Hepatocyte (in vitro differentiated cells): ENCODE measurements around the gene DENND6B. TPM values are rescaled to one million over a fixed set of nuclear protein-coding genes. Genes with fewer than 3 reads are reported as not detected.
A peak's percentile ranks its signal among the peaks of the same experiment; 100 is the strongest.

Experiments
- DNase-seq: peaks from one replicate; pipeline ENCODE4 v3.0.0-alpha.2; 2016; ENCODE audit warnings: low spot score
- H2AFZ ChIP-seq: fragments of 200-600 bp; sonication (generic); 2 replicates; pipeline ENCODE4 v1.6.0; 2016; ENCODE audit warnings: antibody characterized with exemption, mild to moderate bottlenecking
- H3K27ac ChIP-seq: fragments of 200-600 bp; sonication (generic); 2 replicates; pipeline ENCODE4 v1.5.1; 2016; ENCODE audit warnings: mild to moderate bottlenecking
- H3K27me3 ChIP-seq: fragments of 200-600 bp; sonication (generic); 2 replicates; pipeline ENCODE4 v1.6.1; 2016
- H3K36me3 ChIP-seq: fragments of 200-600 bp; sonication (generic); replicated peaks from 2 replicates; pipeline ENCODE4 v1.5.1; 2016; ENCODE audit warnings: low read depth; ENCODE audit not compliant: insufficient read depth
- H3K4me1 ChIP-seq: fragments of 200-600 bp; sonication (generic); 2 replicates; pipeline ENCODE4 v1.5.1; 2016; ENCODE audit warnings: mild to moderate bottlenecking, moderate library complexity; ENCODE audit not compliant: insufficient read depth
- H3K4me2 ChIP-seq: fragments of 200-600 bp; sonication (generic); 2 replicates; pipeline ENCODE4 v1.6.0; 2016
- H3K4me3 ChIP-seq: fragments of 200-600 bp; sonication (generic); 2 replicates; pipeline ENCODE4 v1.5.1; 2016; ENCODE audit warnings: mild to moderate bottlenecking
- H3K79me2 ChIP-seq: fragments of 200-600 bp; sonication (generic); 2 replicates; pipeline ENCODE4 v1.6.0; 2017; ENCODE audit warnings: mild to moderate bottlenecking
- H3K9me2 ChIP-seq: fragments of 200-600 bp; sonication (generic); replicated peaks from 2 replicates; pipeline ENCODE4 v1.6.0; 2017; ENCODE audit warnings: mild to moderate bottlenecking; ENCODE audit not compliant: insufficient read depth
- H3K9me3 ChIP-seq: fragments of 200-600 bp; sonication (generic); 2 replicates; pipeline ENCODE4 v1.5.1; 2016; ENCODE audit warnings: low read depth, mild to moderate bottlenecking
- H4K20me1 ChIP-seq: fragments of 200-600 bp; sonication (generic); 2 replicates; pipeline ENCODE4 v1.6.0; 2016; ENCODE audit warnings: mild to moderate bottlenecking; ENCODE audit not compliant: insufficient read depth, poor library complexity, severe bottlenecking
- EZH2 ChIP-seq: fragments of 200-600 bp; sonication (generic); IDR thresholded peaks from 2 replicates; pipeline ENCODE4 v1.6.1; 2016; ENCODE audit warnings: antibody characterized with exemption, mild to moderate bottlenecking, borderline replicate concordance
- EZH2phosphoT487 ChIP-seq: fragments of 200-600 bp; sonication (generic); IDR thresholded peaks from one replicate; pipeline ENCODE4 v1.6.1; 2018; ENCODE audit warnings: antibody characterized with exemption, mild to moderate bottlenecking, low read depth, moderate library complexity; ENCODE audit not compliant: unreplicated experiment, severe bottlenecking
- WGBS: methylation state at CpG from one replicate; pipeline ENCODE4 v1.1.6; 2016; ENCODE audit warnings: low lambda C conversion rate; ENCODE audit errors: missing lambda C conversion rate; 5-methylcytosine and 5-hydroxymethylcytosine counted together
- polyA plus RNA-seq: library from polyadenylated mRNA; unstranded; fragments of >200 nt; fragmentation: Nextera tagmentation; extraction: Ambion mirVana; gene quantifications from 2 replicates; pipeline ENCODE4 v1.2.1, GENCODE V29; 2016
- total RNA-seq: library from RNA; depleted of rRNA; stranded (reverse); fragments of >200 nt; gene quantifications from 2 replicates; pipeline ENCODE4 v1.2.3, GENCODE V29; 2014
- TF ChIP-seq, protein P1 (sequence below): fragments of 200-600 bp; sonication (generic); IDR thresholded peaks from 2 replicates; pipeline ENCODE4 v1.5.1; 2016; ENCODE audit warnings: antibody characterized with exemption, mild to moderate bottlenecking; ENCODE audit not compliant: poor library complexity

DENND6B gene
- total and polyA plus RNA-seq, 2 experiments from 2014 or later = 3.3 to 8.7 TPM

DNA sequence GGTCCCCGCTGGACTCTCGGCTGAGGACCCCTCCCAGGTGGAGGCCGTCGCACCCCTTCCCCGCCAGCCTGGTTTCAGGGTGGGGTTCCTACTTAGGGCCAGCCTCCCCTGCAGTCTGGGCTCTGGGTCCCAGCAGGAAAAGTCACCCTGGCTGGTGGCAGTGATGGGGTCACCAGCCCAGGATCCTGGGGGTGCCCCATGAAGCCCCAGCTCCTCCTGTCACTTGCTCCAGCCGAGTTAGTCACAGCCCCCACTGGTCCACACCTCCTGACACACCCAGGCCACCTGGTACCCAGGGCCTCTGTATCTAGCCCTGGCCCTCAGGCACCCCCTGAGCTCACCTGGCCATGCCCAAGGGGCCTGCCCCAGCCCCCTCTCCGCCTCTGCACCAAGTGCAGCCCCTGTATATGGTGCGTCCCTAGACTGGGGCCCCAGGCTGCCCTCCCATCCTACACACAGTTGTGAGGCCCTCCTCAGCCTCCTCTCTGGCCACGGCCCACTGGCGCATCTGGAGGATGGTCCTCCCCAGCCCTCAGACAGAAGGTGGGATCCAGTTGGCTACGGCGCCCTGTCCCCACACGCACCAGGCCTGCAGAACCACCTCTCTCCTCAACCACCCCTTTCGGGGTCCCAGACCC is 26.1 kb downstream of the DENND6B start:
- Histone ChIP-seq H3K27me3 (no peaks in the 10 kb centered on the region), H3K9me3 (no peaks in the 10 kb centered on the region), H3K4me3 (no peak overlapping the region), H2AFZ (no peak overlapping the region), H3K4me2 (peak overlapping the region; percentile 98), H3K4me1 (peaks cover 97% of the 10 kb centered on the region), H4K20me1 (peaks cover 83% of the 10 kb centered on the region), H3K36me3 (no peaks in the 10 kb centered on the region), H3K79me2 (peaks cover 99% of the 10 kb centered on the region), H3K9me2 (no peaks in the 10 kb centered on the region), H3K27ac (peak overlapping the region; percentile 98)
- WGBS = 78% methylated on average over 14 of the region's 14 CpGs
- DNase-seq = no peak
- TF ChIP-seq EZH2phosphoT487 = no peak
- TF ChIP-seq, protein P1, sequence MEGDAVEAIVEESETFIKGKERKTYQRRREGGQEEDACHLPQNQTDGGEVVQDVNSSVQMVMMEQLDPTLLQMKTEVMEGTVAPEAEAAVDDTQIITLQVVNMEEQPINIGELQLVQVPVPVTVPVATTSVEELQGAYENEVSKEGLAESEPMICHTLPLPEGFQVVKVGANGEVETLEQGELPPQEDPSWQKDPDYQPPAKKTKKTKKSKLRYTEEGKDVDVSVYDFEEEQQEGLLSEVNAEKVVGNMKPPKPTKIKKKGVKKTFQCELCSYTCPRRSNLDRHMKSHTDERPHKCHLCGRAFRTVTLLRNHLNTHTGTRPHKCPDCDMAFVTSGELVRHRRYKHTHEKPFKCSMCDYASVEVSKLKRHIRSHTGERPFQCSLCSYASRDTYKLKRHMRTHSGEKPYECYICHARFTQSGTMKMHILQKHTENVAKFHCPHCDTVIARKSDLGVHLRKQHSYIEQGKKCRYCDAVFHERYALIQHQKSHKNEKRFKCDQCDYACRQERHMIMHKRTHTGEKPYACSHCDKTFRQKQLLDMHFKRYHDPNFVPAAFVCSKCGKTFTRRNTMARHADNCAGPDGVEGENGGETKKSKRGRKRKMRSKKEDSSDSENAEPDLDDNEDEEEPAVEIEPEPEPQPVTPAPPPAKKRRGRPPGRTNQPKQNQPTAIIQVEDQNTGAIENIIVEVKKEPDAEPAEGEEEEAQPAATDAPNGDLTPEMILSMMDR = no peak
- no peak for TF ChIP-seq EZH2

DNA sequence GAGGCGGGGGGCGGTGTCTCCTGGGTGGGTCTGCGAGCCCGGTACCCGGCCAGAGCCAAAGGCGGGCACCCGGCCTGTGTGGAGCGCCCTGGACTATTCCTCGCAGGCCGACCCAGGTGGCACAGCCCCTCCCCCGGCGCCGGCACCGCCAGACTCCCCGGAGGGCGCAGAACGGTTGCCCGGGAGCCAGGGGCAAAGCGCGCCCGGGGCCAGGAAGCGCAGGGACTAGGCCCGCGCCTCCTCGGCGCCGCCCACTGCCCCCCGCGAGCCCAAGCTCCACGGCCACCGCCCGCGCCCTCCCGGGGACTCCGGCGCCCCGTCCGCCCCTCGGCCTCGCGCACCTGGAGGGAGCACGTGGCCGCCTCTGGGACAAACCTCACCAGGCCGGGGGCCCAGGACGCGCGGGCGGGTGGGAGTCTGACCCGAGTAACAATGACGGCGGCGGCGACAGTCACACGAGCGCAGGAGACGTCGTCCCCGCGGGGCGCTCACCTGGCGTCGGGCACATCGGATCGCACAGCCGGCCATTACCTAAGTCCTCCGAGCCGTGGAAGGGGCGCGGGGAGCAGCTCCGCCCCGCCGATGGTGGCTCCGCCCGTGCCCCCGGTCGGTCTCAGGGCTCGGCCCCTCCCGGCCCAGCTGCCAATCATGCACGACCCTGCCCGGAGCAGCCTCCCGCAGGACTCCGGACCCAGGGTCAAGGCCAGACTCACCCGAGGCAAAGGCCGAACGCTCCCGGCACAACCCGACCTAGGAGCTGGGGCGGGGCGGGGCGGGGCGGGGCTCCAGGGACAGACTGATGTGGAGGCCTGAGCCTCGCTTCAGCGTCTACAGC is 26.8 kb downstream of the DENND6B start:
- Histone ChIP-seq H3K9me2 (no peaks in the 10 kb centered on the region), H3K79me2 (peaks cover 99% of the 10 kb centered on the region), H2AFZ (no peak overlapping the region), H4K20me1 (peaks cover 83% of the 10 kb centered on the region), H3K4me3 (peak overlapping the region; percentile 27), H3K36me3 (no peaks in the 10 kb centered on the region), H3K9me3 (no peaks in the 10 kb centered on the region), H3K4me1 (peaks cover 92% of the 10 kb centered on the region), H3K27ac (peak overlapping the region; percentile 98), H3K27me3 (no peaks in the 10 kb centered on the region), H3K4me2 (peak overlapping the region; percentile 98)
- 19% methylated on average over 45 of the region's 93 CpGs for WGBS
- TF ChIP-seq EZH2phosphoT487 = no peak
- TF ChIP-seq, protein P1 = no peak
- TF ChIP-seq EZH2 = no peak
- peak; percentile 77 for DNase-seq

- Histone ChIP-seq H3K4me2 (peak overlapping the region; percentile 98), H2AFZ (no peak overlapping the region)
Observed at GRCh38 chr22:50298937-50299784, 27.7 kb downstream of the DENND6B start.

More at GRCh38 chr22:50298937-50299784, 27.7 kb downstream of the DENND6B start:
- Histone ChIP-seq H3K27ac (peak overlapping the region; percentile 98), H3K9me2 (no peaks in the 10 kb centered on the region), H3K36me3 (no peaks in the 10 kb centered on the region), H3K79me2 (peaks cover 99% of the 10 kb centered on the region), H3K4me1 (peaks cover 92% of the 10 kb centered on the region), H3K4me3 (peak overlapping the region; percentile 5), H3K9me3 (no peaks in the 10 kb centered on the region), H3K27me3 (no peaks in the 10 kb centered on the region), H4K20me1 (peaks cover 88% of the 10 kb centered on the region)
- 29% methylated on average over 29 of the region's 59 CpGs for WGBS
- DNase-seq = peak; percentile 70
- TF ChIP-seq EZH2phosphoT487 (no peak), EZH2 (no peak)
- TF ChIP-seq, protein P1 = no peak
